ENCODE data around the gene EID3. TPM values are rescaled to one million over a fixed set of nuclear protein-coding genes. Genes with fewer than 3 reads are reported as not detected.

The EID3 gene
- total RNA-seq, 1 experiment from 2014 or later: 3.0 TPM

GRCh38 chr12:104329707-104330532 is 26.4 kb downstream of the EID3 start:
- H3K9me2 ChIP-seq (ENCODE audit: insufficient read depth): no peaks in the 10 kb centered on the region
- H3K4me1 ChIP-seq (ENCODE audit: control insufficient read depth in 1 of 2, insufficient read depth in 2 of 2, low read length in 2 of 2): no peaks in the 10 kb centered on the region
- ATAC-seq (0 out of 2 replicates have a peak, but pooled peaks have one; percentile 20), DNase-seq (ENCODE audit: low read depth, low spot score) (no peak)
- no peak overlapping the region for H2AFZ ChIP-seq (ENCODE audit: low read depth, low read length, poor library complexity, severe bottlenecking)
- no peaks in the 10 kb centered on the region for H3K9me3 ChIP-seq (ENCODE audit: control insufficient read depth in 1 of 2, insufficient read depth in 1 of 2, low read depth in 1 of 2, low read length in 2 of 2)
- no peak overlapping the region for H3K4me3 ChIP-seq (replicated peaks in 1 of 2; ENCODE audit: low read depth in 1 of 2, low read length in 2 of 2)
- TF ChIP-seq ATF3 (IDR thresholded peaks at IDR 0.05): no peak
- no peak for TF ChIP-seq SIN3A (IDR thresholded peaks at IDR 0.05; ENCODE audit: low read depth)
- no peak for TF ChIP-seq EZH2 (IDR thresholded peaks at IDR 0.05)
- no peak for TF ChIP-seq ZNF274 (IDR thresholded peaks at IDR 0.05; ENCODE audit: low read depth, low read length)
- no peak for TF ChIP-seq SRF (IDR thresholded peaks at IDR 0.05; ENCODE audit: low read depth)
- no peak for TF ChIP-seq CBX3 (IDR thresholded peaks at IDR 0.05; ENCODE audit: low read depth)
- no peak for TF ChIP-seq EGR1 (IDR thresholded peaks at IDR 0.05; ENCODE audit: low read depth)
- TF ChIP-seq TCF7L2 (IDR thresholded peaks at IDR 0.05; ENCODE audit: borderline replicate concordance, extremely low read depth, insufficient read depth, insufficient read length): no peak
- no peak for TF ChIP-seq EZH2phosphoT487 (IDR thresholded peaks at IDR 0.05; ENCODE audit: borderline replicate concordance)
- TF ChIP-seq POLR2A (IDR thresholded peaks at IDR 0.05; ENCODE audit: borderline replicate concordance, extremely low read depth, insufficient read depth, insufficient read length): no peak
- TF ChIP-seq ELF1 (IDR thresholded peaks at IDR 0.05; ENCODE audit: borderline replicate concordance, low read depth): no peak
- no peak for TF ChIP-seq SP1 (IDR thresholded peaks at IDR 0.05; ENCODE audit: low read depth)
- no peak for TF ChIP-seq CEBPB (IDR thresholded peaks at IDR 0.05; ENCODE audit: low read depth)
- TF ChIP-seq POLR2AphosphoS5 (IDR thresholded peaks at IDR 0.05; ENCODE audit: low read depth, low read length): no peak; the same call in 1 of the 2 replicates
- no peak overlapping the region for H3K27ac ChIP-seq (ENCODE audit: low read depth, low read length)
- H3K27me3 ChIP-seq (ENCODE audit: insufficient read depth, low read length): no peaks in the 10 kb centered on the region
- H4K20me1 ChIP-seq (ENCODE audit: insufficient read depth): peaks cover 10% of the 10 kb centered on the region; the same call in 1 of the 2 replicates
- no peak overlapping the region for H3K4me2 ChIP-seq (ENCODE audit: low read length)
- H3K79me2 ChIP-seq (ENCODE audit: insufficient read depth, low read length): peaks cover 95% of the 10 kb centered on the region
- BruUV-seq (replicated peaks): no TSS peak
- CTCF ChIA-PET: no interaction called here
- no peak overlapping the region for H3K9ac ChIP-seq (ENCODE audit: low read length)
- POLR2A ChIA-PET: no interaction called here
- peaks cover 57 to 78% of the 10 kb centered on the region in 2 experiments for H3K36me3 ChIP-seq (ENCODE audit: control insufficient read depth in 1 of 2, insufficient read depth in 2 of 2, low read length in 2 of 2)
- intact Hi-C loops (cut with micrococcal nuclease): no loop called here
- RAD21 ChIA-PET (ENCODE audit: low non-redundant PET in 1 of 2, low total read pairs in 2 of 2, uncharacterized antibody in 2 of 2, unreplicated experiment in 2 of 2): no interaction called here
